Fibroblast of skin of left quadriceps (primary cell): ENCODE measurements around the gene CCDC92.
"Not testable (repeated sequence)": the region's sequence is repeated elsewhere in the genome, so short reads cannot be mapped to it uniquely, and the experiment has no call there.

Experiments used
- DNase-seq, 2 experiments: peaks; one replicate each; pipeline ENCODE4 v3.0.0-alpha.2; 2013; ENCODE audit warnings: low read depth in 2 of 2

Gene CCDC92

GRCh38 chr12:123936956-123937706 lies 35.5 kb downstream of the CCDC92 start:
- no peak for DNase-seq

DNA sequence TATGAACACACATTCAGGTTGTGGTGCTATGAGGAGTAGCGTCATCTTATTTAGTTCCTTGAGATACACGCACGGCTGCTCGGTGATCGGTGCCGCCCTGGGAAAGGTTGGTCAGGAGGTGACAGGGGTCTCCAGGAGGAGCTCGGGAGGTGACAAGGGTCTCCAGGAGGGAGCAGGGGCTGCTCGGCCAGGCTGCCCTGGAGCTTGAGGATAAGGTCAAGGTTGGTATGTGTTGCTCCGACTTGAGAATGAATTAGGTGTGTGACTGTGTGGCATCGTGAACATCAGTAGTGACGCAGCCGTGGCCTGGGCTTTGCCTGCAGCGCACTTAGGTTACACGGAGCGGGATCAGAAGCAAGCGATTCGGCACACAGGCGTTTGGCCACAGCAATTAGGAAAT lies 36.2 kb downstream of the CCDC92 start:
- no peak for DNase-seq

DNA sequence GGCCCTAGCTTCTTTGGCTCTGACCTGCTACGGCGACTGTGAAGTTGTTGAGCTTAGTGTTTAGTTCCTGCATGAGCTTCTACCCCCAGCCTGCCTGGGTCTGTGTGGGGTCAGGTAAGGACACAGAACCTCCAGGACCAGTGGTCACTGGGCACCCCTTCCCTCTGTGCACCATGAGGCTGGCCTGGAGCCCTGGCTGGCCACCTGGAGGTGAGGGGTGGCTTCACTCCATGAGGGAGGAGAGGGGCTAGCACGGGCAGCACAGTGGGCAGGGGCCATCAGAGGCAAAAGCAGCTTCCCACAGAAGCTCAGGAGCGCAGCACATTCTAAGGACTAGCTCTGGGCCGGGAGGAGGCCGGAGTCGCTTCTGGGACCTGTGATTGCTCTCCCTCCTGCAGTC lies 36.7 kb downstream of the CCDC92 start:
- no peak for DNase-seq

GRCh38 chr12:123934829-123935228 lies 37.8 kb downstream of the CCDC92 start:
- no peak for DNase-seq

GRCh38 chr12:123934016-123934620 lies 38.5 kb downstream of the CCDC92 start:
- no peak for DNase-seq

GRCh38 chr12:123933214-123933613 lies 39.4 kb downstream of the CCDC92 start:
- DNase-seq: no peak

DNA sequence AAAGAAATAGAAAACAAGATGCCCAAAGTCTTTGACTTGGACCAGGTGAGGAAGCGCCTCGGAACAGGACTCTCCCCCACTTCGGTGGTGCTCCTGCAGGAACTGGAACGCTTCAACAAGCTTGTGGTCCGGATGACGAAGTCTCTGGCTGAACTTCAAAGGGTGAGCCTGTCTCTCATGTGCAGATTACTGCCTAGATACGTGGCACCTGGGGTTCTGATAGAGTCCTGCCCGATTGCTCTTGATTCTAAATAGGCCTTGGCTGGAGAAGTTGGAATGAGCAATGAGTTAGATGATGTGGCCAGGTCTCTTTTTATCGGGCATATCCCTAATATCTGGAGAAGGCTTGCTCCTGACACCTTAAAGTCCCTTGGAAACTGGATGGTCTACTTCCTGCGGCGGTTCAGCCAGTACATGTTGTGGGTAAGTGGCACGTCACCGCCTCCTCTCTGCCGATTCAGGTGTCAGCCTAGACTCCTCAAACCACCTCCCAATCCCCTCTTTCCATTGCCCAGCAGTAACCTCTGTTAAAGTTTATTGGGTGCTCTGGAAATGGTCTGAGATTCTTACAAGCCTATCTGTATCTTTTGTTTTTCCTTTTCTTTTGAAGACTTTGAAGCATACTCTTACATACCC lies 40.8 kb downstream of the CCDC92 start:
- no peak for DNase-seq

DNA sequence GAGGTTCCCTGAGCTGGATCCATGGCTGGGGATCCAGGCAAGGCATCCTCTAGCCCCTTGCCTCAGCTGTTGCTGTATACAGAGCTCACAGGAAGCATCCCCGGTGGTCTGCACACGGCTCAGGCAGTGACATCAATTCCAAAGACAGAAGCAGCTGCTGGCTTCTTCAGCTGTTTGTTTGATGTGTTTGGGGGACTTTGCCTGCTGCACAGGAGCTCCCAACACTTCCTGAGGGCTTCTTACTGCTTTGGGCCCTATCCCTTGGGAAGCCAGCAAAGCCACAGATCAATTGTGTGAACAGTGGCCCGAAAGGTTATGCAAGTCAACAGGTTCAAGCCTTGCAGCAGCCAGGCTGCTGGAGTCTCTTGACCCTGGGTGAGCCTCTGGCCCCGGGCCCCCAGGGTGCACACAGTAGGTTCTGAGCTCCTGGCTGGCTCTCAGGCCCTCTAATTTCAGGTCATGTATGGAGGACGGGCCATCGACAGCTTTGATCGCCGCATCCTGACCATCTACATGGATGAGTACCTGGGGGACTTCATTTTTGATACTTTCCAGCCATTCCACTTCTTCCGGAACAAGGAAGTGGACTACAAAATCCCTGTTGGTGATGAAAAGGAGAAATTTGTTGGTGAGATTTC lies 42.6 kb downstream of the CCDC92 start:
- DNase-seq: no peak

DNA sequence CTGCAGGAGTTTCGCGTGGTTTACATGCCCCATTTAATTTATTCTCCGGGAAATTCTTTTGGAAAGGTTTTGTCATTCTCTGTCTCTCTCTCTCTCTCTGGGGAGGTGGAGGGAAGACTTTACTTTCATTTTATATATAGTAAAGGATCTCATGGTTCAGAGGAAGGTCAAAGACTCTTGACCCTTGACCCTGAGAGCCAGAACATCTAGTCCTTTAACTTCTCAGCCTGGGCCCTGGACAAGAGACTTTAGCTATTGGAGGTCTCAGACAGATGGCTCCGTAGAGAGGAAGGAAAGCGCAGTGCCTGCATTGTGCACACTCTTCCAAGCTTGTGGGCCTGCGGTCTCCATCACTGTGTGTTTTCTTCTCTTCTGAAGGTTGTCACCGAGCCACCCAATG lies 43.7 kb downstream of the CCDC92 start:
- DNase-seq: no peak

DNA sequence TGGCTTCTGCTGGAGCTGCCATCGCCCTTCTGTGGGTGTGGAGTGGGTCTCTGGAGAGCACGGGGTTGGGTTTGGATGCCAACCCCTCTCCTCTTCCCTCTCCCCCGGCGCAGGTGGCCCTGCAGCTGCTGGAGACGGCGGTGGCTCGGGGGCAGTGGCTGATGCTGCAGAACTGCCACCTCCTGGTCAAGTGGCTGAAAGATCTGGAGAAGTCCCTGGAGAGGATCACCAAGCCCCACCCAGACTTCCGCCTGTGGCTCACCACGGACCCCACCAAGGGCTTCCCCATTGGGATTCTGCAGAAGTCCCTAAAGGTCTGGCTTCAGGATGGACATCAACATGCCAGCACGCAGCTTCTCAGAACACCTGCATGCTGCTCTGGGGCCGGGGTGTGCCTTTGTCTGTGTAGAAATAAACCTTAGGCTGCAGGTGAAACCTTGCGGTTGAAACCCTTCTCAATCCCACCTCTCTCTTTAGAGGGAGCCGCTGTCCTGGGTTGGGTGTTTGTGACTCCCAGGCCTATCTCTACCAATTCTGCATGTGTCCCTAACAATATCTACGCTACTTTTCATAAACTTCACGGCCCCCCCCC lies 44.3 kb downstream of the CCDC92 start:
- no peak for DNase-seq

- no peak for DNase-seq
Observed at GRCh38 chr12:123924539-123924938, 48.1 kb downstream of the CCDC92 start.

- no peak for DNase-seq
Observed at GRCh38 chr12:123923927-123924326, 48.7 kb downstream of the CCDC92 start.

DNA sequence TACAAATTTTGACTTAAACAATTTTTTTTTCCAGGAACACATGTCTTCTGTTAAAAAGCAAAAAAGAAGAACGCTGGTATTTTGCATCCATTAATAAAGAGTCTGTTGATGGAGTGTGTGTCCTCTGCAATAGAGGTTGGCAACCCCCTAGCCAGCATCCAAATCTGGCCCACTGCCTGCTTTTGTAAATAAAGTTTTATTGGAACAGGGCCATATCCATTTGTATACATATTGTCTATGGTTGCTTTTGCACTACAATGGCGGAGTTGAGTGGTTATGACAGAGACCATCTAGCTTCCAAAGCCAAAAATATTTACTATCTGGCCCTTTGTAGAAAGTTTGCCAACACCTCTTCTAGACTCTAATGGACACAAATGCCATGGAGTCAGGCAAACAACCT lies 49.6 kb downstream of the CCDC92 start:
- no peak for DNase-seq

- DNase-seq: peak; percentile 49 to 52
Observed at GRCh38 chr12:123919980-123920360, 52.7 kb downstream of the CCDC92 start.

DNA sequence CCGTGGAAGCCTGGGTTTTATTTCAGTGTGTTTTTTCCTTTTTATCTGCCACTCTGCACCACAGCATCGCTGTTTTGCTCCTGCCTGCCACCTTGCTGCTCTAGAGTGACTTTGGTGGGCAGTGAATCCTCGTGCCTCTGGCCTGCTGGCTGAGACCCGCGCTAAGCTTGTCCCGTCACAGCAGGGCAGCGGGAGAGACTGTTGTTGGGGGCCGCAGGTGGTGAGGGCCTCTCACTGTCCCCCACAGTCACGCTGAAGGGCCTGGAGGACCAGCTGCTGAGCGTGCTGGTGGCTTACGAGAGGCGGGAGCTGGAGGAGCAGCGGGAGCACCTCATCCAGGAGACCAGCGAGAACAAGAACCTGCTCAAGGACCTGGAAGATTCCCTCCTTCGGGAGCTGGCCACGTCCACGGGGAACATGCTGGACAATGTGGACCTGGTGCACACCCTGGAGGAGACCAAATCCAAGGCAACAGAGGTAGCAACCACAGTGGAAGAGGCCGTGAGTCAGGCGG lies 55.2 kb downstream of the CCDC92 start:
- DNase-seq: no peak

DNA sequence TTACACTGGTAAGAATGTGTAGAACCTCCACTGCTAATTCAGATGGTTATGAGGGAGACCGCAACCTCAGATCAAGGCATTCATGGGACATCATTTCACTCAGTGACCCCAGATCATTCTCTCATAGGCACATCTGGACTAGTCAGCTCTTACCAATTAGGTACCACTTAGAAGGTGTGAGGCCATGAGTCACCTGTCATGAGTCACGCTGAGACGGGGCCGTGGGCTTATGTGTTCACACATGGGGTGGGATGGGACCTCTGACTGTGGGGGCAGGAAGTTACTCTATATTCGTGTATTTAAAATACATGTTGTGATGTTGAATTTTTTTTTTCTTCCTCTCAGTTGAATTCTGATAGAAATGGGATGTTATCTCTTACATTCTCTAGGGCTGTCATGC lies 55.9 kb downstream of the CCDC92 start:
- DNase-seq: no peak

DNA sequence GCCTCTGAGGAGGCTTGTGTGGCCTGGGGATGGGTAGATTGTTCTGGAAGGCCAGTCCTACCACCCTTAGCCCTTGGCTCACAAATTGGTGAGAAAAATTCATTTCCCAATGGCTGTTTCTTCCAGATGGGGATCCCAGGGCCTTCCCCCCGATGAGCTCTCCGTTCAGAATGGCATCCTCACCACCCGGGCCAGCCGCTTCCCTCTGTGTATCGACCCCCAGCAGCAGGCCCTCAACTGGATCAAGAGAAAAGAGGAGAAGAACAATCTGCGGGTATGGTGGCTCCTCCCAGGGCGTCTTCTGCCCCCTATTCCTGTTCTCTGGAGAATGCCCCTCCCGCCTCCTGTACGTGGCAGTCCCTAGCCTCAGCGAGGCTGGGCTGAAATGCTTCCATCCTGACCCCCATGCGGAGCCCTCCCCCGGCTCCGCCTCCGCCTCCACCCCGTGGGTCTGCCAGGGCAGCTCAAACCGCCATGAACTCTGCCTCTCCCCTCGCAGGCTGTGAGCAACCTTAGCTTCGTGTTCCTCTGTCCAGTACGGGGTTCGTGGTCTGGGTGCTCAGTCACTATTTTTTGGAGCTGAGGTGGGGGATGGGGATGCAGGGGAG lies 57.8 kb downstream of the CCDC92 start:
- DNase-seq: no peak

DNA sequence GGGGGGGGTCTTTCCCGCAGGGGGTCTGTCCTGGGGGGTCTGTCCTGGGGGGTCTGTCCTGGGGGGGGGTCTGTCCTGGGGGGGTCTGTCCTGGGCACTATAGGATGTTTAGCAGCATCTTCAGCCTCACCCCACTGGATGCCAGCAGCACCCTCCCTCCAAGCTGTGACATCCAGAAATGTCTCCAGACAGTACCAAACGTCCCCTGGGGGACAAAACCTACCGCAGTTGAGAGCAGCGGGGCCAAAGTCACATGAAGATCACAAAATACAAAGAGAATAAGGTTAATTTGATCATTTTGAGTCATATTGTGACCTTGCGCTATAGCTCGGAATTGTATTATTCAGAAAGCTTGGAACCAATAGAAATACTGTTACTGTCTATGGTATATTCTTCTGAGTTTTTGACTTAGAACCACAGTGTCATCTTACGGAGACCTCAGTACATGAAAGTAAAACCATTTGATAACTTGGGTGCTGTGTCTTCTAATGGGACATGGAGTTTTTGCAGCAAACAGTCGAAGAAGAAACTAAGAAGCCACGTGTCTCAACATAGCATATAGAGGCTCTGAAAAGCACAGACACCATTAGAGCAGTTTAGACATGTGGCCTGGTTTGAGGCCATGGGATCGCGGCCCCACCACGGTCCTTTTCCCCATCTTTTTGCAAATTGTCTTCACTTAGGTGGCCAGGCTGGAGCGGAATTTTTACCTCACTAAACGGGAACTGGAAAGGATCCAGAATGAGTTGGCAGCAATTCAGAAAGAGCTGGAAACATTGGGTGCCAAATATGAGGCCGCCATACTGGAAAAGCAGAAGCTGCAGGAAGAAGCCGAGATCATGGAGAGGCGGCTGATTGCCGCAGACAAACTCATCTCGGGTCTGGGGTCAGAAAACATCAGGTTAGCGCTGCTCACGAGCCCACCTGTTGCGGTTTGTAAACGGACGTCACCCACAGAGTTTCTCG lies 59.9 kb downstream of the CCDC92 start:
- DNase-seq: no peak

DNA sequence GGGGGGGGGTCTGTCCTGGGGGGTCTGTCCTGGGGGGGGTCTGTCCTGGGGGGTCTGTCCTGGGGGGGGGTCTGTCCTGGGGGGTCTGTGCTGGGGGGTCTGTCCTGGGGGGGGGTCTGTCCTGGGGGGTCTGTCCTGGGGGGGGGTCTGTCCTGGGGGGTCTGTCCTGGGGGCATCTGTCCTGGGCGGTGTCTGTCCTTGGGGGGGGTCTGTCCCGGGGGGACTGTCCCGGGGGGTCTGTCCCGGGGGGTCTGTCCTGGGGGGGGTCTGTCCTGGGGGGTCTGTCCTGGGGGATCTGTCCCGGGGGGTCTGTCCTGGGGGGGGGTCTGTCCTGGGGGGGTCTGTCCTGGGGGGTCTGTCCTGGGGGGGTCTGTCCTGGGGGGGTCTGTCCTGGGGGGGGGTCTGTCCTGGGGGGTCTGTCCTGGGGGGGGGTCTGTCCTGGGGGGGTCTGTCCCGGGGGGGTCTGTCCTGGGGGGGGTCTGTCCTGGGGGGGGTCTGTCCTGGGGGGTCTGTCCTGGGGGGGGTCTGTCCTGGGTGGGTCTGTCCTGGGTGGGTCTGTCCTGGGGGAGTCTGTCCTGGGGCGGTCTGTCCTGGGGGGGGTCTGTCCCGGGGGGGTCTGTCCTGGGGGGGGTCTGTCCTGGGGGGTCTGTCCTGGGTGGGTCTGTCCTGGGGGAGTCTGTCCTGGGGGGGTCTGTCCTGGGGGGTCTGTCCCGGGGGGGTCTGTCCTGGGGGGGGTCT lies 60.8 kb downstream of the CCDC92 start:
- DNase-seq: not testable (repeated sequence)

GRCh38 chr12:123910761-123911193 lies 61.9 kb downstream of the CCDC92 start:
- DNase-seq: no peak
